HL-60 (cell line): ENCODE data around the gene SLC25A21.

Source experiments
- DNase-seq, 2 experiments: peaks; one replicate each; pipeline ENCODE4 v3.0.0-alpha.2; 2010 to 2020; ENCODE audit warnings: low read depth in 1 of 2, low spot score in 1 of 2
- H3K27ac ChIP-seq: fragments of 250-450 bp; sonication (Bioruptor Pico); replicated peaks from 2 replicates; pipeline ENCODE4 v1.5.1; 2020; ENCODE audit warnings: mild to moderate bottlenecking, moderate library complexity
- H3K27me3 ChIP-seq: fragments of 250-450 bp; sonication (Bioruptor Pico); 2 replicates; pipeline ENCODE4 v1.5.1; 2021; ENCODE audit warnings: mild to moderate bottlenecking, moderate library complexity; ENCODE audit not compliant: insufficient read depth, poor library complexity, severe bottlenecking
- H3K4me3 ChIP-seq: replicated peaks from 2 replicates; pipeline ENCODE4 v1.5.1; 2011; ENCODE audit warnings: mild to moderate bottlenecking, control low read depth, low read length; ENCODE audit not compliant: insufficient read depth
- CTCF ChIP-seq: IDR thresholded peaks from one replicate; pipeline ENCODE4 v1.5.1; 2011; ENCODE audit warnings: low read length, control low read depth, inconsistent platforms; ENCODE audit not compliant: insufficient read depth
- GABPA ChIP-seq: IDR thresholded peaks from 2 replicates; pipeline ENCODE4 v1.6.1; 2012; ENCODE audit warnings: low read depth
- POLR2AphosphoS5 ChIP-seq: IDR thresholded peaks from 2 replicates; pipeline ENCODE4 v1.6.1; 2012; ENCODE audit warnings: low read depth
- SPI1 ChIP-seq: IDR thresholded peaks from 2 replicates; pipeline ENCODE4 v1.6.1; 2012; ENCODE audit warnings: low read depth, mild to moderate bottlenecking, borderline replicate concordance
- TF ChIP-seq, protein P1 (sequence below): IDR thresholded peaks from 2 replicates; pipeline ENCODE4 v1.6.1; 2012; ENCODE audit warnings: low read depth; ENCODE audit not compliant: insufficient replicate concordance

SLC25A21 gene

DNA sequence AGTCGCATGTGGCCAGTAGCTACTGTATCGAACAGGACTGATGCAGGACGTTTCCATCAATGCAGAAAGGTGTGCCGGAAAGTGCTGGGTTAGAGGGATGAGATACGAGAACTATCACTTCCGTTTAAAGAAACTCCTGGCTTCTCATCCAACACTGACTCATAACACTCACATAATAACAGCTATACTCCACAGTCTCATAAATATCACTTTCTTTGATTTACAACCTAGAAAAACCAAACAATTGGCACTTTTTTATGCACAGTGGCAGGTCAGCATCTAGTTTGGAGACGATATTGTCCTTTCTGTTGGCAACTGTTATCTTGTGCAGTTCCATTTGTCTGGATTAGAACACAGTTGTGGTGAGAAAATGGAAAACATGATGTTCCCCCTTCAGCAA, 43.4 kb downstream of the SLC25A21 start:
- no peak for DNase-seq
- H3K4me3 ChIP-seq = no peak overlapping the region
- no peak overlapping the region for H3K27ac ChIP-seq
- no peaks in the 10 kb centered on the region for H3K27me3 ChIP-seq
- no peak for TF ChIP-seq SPI1
- no peak for TF ChIP-seq GABPA
- TF ChIP-seq POLR2AphosphoS5 = no peak
- TF ChIP-seq CTCF = no peak
- TF ChIP-seq, protein P1, sequence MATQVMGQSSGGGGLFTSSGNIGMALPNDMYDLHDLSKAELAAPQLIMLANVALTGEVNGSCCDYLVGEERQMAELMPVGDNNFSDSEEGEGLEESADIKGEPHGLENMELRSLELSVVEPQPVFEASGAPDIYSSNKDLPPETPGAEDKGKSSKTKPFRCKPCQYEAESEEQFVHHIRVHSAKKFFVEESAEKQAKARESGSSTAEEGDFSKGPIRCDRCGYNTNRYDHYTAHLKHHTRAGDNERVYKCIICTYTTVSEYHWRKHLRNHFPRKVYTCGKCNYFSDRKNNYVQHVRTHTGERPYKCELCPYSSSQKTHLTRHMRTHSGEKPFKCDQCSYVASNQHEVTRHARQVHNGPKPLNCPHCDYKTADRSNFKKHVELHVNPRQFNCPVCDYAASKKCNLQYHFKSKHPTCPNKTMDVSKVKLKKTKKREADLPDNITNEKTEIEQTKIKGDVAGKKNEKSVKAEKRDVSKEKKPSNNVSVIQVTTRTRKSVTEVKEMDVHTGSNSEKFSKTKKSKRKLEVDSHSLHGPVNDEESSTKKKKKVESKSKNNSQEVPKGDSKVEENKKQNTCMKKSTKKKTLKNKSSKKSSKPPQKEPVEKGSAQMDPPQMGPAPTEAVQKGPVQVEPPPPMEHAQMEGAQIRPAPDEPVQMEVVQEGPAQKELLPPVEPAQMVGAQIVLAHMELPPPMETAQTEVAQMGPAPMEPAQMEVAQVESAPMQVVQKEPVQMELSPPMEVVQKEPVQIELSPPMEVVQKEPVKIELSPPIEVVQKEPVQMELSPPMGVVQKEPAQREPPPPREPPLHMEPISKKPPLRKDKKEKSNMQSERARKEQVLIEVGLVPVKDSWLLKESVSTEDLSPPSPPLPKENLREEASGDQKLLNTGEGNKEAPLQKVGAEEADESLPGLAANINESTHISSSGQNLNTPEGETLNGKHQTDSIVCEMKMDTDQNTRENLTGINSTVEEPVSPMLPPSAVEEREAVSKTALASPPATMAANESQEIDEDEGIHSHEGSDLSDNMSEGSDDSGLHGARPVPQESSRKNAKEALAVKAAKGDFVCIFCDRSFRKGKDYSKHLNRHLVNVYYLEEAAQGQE = no peak

DNA sequence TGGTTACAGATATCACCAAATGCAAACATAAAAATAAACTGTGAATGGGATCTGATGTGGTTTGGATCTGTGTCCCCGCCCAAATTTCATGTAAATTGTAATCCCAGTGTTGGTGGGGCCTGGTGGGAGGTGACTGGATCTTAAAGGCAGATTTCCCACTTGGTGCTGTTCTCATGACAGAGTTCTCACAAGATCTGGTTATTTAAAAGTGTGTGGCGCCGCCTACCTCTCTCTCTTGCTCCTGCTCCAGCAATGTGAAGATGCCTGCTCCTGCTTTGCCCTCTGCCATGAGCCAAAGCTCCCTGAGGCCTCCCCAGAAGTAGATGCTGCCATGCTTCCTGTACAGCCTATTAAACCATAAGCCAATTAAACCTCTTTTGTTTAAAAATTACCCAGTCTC, 47.8 kb downstream of the SLC25A21 start:
- Histone ChIP-seq H3K27me3 (no peaks in the 10 kb centered on the region), H3K27ac (no peak overlapping the region), H3K4me3 (no peak overlapping the region)
- TF ChIP-seq POLR2AphosphoS5 = no peak
- TF ChIP-seq, protein P1 = no peak
- TF ChIP-seq CTCF = no peak
- TF ChIP-seq GABPA = no peak
- TF ChIP-seq SPI1 = no peak
- DNase-seq = no peak

GRCh38 chr14:37122919-37123639, 49.3 kb downstream of the SLC25A21 start:
- no peak for DNase-seq
- Histone ChIP-seq H3K27ac (no peak overlapping the region), H3K27me3 (no peaks in the 10 kb centered on the region), H3K4me3 (no peak overlapping the region)
- TF ChIP-seq POLR2AphosphoS5 = no peak

GRCh38 chr14:37122288-37122687, 50.1 kb downstream of the SLC25A21 start:
- Histone ChIP-seq H3K4me3 (no peak overlapping the region), H3K27me3 (no peaks in the 10 kb centered on the region), H3K27ac (no peak overlapping the region)
- TF ChIP-seq, protein P1 = no peak
- TF ChIP-seq POLR2AphosphoS5 (no peak), SPI1 (no peak), GABPA (no peak), CTCF (no peak)
- no peak for DNase-seq
